HT-29 (cell line): Measurements from ENCODE around the gene PRKCQ. TPM values are rescaled to one million over a fixed set of nuclear protein-coding genes. Genes with fewer than 3 reads are reported as not detected.

Source experiments
- DNase-seq: peaks from one replicate; pipeline ENCODE4 v3.0.0-alpha.2; 2015; ENCODE audit warnings: low spot score
- total RNA-seq: library from RNA; depleted of rRNA; stranded (reverse); fragments of >200 nt; shearing (Covaris generic); gene quantifications from 2 replicates; pipeline ENCODE4 v1.2.3, GENCODE V29; 2014; rRNA removed

The PRKCQ gene
- 0.03 and 0.21 TPM in 2 replicates for total RNA-seq

DNA sequence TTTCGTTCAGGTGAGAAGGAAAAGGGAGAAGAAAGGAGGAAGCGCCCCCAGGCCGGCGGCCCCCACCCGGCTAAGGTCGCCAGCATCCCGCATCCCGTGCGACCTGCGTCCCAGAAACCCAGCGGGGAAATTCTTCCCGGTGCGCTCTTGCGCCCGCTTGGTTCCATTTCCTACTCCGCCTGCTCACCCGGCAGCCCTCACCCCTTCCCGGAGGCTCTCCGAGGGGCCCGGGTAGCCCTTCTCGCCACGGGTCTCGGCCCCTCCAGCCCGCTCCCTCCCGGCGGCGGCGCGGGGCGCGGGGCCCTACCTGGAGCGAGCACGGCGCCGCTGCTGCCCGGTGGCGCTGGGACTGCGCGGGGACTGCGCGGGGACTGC lies at the start of gene PRKCQ:
Gene PRKCQ, minus strand, starts transcription at position 373 of the 375 bp plus-strand sequence. CDS start 65,141 bp downstream, outside the sequence.
- DNase-seq, result no peak

DNA sequence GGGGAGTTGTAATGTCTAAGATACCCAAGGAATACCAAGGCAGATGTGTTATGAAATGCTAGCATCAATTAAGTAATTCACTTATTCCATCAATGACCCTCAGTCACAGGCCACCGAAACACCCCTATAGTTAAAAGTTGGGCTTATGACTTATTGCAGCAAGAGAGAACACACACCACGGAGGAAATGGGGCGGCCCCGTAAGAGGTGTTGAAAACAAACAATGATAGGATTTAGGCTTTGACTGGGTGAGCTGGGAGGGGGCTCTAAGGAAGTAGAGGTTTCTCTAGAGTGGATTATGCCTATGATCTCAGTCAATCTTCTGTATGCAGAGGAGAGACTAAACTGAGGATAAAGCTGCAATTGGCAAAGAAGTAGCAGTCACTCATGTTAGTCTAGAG lies 45.4 kb upstream of the PRKCQ start:
- no peak for DNase-seq

DNA sequence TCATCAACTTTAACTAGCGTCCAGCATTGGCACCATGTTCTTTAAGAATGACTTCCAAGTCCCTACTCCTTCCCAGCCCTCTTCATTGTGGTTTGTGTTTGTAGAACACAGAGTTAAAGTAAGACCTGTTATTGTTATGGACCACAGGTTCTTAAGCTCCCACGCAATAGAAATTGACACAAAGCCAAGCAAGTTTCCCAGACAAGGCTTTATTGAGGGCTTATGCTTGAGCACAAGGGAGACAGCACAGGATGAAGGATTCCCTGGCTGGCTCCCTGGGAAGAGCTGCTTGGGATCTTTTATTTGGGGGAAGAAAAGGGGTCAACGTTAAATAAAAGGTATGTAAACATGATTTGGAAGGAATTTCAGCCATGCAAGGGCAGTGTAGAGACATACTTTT lies 44.3 kb upstream of the PRKCQ start:
- no peak for DNase-seq

DNA sequence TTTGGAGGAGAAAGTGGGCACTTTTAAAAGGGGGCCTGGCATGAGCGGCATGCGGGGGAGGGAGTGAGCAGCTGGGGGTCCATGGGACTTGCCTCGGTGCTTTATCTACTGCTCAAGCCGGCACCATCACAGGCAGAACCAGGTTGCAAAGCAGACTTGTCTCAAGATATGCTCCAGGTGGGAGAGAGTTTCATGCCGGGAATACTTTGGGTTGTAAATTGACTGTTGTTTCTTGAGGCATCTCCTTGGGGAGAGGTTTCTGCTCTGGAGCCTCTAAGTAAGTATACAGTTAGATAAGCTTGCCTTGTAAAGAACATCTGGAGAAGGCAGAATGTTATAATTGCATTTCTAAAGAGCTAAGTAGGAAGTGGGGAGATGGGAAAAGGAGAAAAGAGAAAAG lies 42.8 kb upstream of the PRKCQ start:
- no peak for DNase-seq

DNA sequence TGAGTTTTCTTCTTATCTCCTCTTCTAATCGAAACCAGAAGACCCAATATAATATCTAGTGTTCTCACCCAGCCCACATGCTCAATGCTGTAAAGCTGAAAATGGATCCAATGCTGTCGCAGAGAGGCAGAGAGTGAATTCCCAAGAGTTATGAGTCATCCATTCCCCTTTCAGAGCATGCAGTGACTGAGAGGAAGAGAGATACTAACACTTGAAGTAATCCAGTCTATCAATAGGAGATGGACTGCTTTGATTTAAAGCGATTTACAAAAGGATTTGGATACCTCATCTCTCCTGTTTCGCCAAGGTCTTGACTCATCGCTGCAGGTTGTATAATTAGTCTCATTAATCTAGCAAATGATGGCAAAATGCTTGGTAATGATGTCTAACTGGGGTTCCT lies 41.5 kb upstream of the PRKCQ start:
- no peak for DNase-seq

DNA sequence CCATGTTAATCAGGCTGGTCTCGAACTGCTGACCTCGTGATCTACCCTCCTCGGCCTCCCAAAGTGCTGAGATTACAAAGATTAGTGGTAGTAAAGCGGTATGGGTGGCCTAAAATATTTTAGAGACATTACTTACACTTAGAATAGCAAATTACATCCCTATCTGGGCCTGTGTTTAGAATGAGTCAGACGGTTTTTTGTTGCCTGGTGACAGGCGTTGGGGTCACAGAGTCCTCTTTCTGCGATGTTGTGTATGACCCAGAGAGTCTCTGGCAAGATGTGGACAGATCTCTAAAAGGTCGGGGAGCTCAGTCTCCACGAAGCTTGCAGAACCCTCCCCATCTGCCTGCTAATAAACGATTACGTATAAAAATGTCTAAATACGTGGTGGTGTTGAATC lies 39.6 kb upstream of the PRKCQ start:
- no peak for DNase-seq

DNA sequence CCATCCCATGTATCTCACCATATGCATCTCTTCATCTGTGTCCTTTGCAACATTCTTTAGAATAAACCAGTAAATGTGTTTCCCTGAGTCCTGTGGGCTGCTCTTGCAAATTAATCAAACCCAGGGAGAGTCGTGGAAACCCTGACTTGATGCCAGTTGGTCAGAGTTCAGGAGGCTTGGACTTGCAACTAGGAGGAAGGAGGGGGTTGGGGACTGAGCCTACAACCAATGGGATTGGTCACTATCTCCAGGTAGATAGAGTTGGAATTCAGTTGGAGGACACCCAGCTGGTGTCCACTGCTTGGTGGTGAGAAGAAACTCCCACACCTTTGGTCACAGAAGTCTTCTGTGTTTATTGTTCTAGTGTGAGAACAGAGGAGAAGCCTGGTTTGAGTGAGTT lies 38.3 kb upstream of the PRKCQ start:
- DNase-seq, result no peak

DNA sequence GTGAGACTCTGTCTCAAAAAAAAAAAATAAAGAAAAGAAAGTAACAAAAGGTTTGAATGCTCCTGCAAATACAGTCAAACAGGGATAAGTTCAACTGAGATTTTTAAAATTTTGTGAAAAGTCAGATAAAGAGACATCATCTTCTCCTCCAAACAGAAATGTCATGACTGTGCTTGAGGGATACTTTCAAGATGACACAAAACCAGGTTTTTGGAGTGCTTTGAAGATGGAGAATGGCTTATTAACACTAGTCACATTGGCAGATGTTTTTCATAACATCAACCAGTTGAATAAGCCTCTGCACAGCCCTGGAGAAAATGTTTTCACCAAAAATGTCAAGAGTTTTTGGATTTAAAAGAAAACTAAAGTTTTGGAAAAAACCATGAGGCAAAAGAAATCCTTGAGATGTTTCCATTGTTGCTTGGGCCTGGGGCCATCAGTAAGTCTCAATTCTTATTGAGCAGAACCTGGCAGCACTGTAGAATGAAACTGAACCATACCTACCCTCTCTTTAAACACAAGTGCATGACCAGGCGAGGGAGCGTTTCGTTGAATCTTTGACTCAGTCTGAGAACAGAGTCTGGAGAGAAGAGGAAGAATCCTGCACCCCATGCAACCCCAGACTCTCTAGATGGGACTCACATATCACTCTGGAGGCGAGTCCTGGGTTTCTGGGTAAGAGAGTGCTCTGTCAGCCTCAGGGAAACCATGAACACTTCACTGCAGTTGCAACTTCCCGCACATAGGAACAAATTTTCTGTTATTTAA lies 37.4 kb upstream of the PRKCQ start:
- no peak for DNase-seq

DNA sequence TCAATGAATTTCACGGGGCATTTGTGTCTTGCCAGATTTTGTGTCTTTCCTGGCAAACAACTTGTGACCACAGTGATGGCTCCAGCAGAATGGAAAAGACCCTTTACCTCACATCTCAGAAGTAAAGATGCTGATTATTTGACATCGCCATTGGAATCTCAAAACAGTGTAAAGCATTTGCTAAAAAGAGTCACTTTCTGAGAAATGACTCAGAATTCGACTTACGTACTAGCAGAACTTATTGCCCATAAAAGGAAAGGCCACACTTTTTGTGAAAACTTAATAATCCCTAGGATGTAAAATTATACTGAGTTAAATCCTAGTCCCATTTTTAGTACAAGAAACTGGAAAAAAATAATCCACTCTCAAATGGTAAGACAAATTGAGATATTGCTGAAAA lies 35.9 kb upstream of the PRKCQ start:
- no peak for DNase-seq

DNA sequence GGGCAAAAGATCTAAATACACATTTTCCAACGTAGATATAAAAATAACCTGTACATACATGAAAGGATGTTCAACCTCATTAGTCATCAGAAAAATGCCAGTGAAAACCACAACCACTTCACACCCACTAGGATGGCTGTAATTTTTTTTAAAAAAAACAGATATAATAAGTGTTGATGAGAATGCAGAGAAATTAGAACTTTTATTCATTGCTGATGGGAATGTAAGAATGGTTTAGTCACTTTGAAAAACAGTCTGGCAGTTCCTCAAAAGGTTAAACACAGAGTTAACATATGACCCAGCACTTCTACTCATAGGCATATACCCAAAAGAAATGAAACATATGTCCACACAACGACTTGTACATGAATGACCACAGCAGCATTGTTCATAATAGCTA lies 32.3 kb upstream of the PRKCQ start:
- no peak for DNase-seq

DNA sequence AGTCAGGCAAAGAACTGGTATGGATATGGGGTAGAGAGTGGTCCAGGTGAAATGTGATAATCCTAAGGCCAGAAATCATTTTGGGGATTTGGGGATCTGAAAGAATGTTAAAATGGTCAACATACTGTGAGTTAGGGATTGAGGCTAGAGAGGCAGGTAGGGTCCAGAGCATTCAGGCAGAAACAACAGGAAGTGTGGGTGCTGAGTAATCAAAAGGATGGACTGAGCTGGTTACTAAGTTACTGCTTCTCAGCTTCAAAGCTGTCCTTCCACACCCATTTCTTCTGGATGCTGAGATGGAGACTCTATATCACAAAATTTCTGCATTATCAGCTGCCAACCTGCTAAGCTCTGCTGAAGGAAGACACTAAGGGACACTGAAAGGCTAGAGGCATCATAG lies 30.6 kb upstream of the PRKCQ start:
- no peak for DNase-seq

DNA sequence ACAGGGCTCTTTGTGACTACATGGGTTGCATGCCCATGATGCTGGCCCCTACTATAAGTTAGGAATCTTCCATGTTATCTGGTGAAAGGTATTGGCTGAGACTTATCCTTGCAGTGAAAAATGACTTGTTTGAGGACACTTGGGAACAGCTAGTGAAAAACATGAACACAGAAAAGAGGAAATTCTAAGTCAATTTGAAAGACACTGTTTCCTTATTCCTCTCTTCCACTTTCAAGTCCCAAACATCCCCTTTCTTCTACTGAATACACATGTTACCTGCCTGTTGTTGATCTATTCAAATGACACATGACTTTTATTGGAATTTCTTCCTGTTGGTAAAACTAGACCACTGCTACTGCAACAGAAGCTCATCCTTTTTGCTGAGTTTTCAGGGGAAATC lies 29.5 kb upstream of the PRKCQ start:
- DNase-seq, result no peak

DNA sequence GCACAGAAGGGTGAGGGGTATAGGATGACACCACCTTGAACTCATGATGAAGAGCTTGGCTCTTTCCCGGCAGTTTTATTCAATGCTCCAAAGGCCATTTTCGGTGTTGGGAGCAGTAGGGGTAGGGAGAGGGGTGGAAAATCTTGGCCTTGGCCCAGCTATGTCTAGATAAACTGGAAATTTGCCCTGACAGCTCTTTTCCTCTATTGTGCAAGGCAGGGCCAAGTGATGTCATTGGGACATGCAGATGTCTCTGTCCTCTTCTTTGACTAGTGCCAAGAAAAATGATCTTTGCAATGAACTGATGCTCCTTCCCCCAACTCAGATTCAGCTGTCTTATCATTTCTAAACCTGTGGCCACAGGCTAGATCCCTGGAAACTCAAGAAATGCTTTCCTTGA lies 27.7 kb upstream of the PRKCQ start:
- DNase-seq, result no peak

DNA sequence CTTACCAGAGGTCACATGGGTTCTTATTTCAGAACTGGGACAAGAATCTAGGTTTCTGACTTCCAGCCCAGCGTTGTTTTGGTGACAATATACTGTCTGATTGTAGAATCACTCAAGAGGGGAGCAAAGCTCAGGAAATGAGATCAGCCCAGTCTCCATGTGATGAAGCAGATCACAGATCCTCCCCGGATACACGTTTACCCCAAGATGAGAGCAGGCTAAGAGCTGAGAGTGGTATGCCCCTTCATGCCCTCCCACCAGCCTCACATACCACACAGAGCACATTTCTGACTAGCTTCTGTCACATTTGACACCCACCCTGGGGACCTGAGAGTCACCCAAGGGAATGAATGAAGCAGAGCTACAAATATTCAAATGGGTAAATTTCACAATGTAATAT lies 27.1 kb upstream of the PRKCQ start:
- DNase-seq, result no peak

DNA sequence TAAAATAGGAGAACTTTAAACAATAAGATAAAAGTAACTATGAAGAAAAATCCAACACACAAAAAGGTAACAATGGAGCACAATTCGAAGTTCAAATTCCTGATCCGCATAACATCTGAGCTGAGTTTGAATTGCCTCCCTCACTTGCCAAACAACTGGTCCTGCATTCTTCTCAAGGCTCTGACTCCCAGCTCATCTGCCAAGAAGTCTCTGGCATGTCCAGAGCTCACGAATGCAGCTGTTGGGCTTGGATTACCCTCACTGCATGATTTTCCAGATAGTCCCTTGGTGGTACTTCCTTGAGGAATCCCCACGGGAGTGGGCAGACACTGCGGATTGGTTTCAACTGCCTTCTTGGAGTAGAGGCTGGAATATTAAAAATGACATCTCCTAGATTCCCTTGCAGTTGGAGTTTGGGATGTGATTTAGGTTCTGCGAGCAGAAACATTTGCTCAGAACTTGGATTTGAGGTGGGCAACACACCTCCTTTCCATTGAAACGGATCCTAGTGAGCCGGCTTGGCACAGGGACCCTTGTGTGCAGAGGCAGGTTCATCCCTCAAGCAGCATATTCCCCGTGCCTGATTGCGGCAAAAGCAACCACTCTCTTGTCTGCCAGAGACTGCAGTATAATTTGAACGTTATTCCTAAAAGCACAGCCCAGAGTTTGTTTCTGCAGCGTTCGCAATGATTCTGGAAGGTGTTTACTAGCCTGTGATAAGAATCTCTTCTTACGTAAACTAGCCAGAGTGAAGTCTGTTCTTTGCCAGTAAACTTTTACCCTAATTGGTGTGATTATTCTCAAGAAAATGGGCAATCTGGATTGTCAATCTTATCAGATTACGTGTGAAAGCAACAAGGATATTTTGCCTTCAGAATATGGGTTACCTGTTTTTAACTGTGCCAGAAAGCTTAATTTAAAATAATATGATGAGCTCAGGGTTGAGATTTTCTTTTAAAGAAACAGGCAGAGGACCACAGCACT lies 23.4 kb upstream of the PRKCQ start:
- DNase-seq, result no peak

DNA sequence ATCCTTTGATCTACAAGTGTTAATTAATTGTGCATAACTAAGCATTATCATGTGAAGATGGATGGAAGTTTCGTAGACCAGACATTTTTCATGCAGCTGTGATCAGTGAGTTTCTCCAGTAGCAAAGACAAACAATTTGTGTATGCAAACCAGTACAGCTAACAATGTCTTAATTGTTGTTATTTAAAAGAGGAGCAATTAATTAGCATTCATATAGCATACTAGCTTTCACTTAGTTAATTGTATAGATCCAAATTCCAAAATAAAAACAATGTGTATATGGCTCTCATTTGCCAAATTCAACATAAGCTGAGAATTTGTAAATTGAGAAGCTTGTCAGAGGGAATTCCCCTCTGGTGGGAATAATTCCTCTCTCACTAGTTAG lies 22.6 kb upstream of the PRKCQ start:
- no peak for DNase-seq

DNA sequence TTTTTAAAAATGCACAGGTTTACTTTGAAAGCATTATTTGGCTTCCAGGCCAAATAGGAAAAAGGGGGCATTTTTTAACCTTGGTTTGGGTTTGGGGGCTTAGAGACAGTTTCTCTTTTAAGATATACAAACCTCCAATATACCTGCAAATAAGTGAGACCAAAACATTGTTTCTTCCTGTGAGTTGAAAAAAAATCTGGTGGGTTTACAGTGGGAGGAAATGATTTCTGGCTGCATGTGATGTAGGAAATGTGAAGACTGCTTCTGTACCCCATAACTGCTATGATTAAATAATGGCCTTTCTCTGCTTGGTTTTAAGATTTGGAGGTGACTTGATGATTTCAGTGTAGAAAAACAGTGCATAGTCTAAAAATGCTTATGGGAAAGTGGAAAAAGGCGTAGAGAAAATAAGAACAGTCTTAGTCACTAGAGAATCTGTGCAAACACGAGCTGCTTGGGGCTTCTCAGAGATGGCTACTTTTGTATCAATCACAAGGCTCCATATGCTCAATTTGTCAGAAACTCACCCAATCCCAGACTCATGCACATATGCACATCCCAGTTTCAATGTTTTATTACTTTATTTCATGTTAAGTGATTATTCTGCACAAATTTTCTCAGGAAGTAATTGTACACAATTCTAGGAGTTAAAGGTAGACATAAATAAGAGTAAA lies 22.1 kb upstream of the PRKCQ start:
- no peak for DNase-seq

DNA sequence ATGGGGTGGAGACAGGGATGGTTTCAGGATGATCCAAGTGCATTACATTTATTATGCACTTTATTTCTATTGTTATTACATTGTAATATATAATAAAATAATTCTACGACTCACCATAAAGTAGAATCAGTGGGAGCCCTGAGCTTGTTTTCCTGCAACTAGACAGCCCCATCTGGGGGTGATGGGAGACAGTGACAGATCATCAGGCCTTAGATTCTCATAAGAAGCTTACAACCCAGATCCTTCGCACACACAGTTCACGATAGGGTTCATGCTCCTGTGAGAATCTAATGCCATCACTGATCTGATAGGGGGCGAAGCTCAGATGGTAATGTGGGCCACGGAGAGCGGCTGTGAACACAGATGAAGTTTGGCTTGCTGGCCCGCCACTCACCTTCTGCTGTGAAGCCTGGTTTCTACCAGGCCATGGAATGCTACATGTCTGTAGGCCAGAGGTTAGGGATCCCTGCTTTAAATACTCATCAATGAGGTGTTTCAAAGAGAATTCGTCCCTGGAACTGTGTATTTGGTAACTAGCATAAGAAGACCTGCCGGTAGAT lies 21.2 kb upstream of the PRKCQ start:
- DNase-seq, result no peak

DNA sequence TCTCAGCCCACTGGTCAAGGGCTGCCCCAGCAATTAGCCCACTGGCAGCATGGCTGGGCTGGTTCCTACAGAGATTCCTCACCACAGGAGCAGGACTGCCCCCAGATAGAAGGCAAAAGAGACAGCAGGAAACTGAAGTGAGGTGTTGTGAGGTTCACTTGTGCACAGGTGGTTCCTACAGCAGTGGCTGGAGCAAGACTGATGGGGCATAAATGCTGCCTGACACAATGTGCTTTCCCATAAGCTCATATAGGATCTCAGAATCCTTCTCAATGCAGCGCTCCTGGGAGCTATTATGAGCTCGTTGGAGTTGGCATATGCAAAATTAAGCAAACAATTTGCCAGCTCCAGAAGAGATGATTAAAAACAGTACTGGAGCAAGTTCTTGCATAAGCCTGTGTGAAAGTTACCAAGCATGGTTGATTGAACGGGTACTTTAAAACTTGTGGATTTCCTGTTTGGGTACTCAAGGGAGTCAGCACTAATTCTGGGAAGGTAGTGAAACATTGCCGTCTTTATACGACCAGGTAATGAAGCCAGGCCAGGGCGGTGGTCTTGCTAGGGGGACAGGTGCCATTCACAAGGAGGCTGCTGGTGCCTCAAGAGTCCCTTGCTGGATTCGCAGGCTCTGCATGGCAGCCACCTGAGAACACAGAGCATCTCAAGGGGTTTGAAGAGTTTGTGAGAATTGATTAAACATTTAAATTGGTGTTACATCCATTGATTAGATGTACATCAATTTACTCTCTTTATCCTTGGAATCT lies 20.3 kb upstream of the PRKCQ start:
- DNase-seq, result no peak

DNA sequence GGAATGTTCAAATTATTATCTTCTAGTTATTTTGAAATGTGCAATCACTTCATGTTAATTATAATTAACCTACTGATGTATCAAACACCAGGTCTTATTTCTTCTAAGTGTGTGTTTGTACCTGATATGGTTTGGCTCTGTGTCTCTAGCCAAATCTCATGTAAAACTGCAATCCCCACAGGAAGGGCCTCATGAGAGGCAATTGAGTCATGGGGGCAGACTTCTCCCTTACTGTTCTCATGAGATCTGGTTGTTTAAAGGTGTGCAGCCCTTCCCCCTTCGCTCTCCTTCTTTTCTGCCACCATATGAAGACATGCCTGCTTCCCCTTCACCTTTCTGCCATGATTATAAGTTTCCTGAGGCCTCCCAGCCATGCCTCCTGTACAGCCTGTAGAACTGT lies 18.6 kb upstream of the PRKCQ start:
- DNase-seq, result no peak

DNA sequence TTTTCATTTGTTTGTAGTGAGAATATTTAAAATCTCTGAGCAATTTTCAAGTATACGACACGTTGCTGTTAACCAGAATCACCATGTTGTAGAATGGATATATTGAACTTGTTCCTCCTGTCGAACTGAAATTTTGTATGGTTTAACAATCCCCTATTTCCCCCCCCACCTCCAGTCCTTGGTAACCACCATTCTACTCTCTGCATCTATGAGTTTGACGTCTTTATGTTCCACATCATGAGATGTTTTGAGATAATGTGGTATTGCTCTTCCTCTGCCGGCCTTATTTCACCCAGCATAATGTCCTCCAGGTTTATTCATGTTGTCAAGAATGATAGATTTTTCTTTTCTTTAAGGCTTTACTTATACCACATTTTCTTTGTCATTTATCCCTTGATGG lies 17.4 kb upstream of the PRKCQ start:
- no peak for DNase-seq
